Measurements from ENCODE around the gene DOK6.

DOK6 gene

DNA sequence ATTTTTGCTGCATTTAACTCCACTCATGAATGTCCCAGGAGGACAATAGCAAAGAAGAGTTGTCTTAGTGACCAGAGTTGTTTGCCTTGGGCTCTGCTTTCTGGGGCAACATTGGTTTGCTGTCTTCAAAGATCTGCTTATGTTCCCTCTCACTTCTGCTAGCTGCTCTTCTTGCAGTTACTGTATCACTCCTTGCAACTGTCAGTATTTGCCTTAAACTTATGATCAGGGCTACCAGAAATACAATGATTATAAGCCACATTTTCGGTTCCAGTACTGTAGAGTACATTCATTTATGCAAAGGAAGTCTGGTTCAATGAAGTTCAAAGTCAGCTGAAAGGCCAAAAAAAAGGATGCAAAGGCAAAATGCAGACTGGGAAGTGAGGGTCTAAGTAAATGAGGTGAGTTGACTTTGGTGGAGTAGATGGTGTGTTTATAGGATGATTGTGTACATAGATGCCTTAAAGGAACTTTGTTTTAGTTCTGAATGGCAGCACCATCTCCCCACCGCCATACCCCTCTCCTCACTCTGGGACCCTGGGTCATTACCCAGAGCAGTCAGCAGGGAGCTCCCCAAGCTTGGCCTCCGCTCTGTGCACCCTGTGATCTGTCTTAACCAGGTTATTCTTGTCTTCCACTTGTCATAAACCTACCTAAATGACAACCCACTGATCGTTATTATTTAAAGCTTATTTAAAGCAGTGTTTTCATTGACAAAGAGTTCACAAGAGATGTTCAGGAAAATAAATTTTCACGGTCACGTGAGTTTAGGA lies 236.0 kb downstream of the DOK6 start:
- DNase-seq (ENCODE audit: low read depth): no peak
- H3K4me3 ChIP-seq (ENCODE audit: low read length): no peak overlapping the region
- peak; percentile 17 for TF ChIP-seq CTCF (conservative IDR thresholded peaks at IDR 0.05; ENCODE audit: low read depth, low read length)

GRCh38 chr18:69638056-69638455 lies 237.4 kb downstream of the DOK6 start:
- H3K4me3 ChIP-seq (ENCODE audit: low read length): no peak overlapping the region
- no peak for TF ChIP-seq CTCF (conservative IDR thresholded peaks at IDR 0.05; ENCODE audit: low read depth, low read length)

GRCh38 chr18:69647702-69648101 lies 247.0 kb downstream of the DOK6 start:
- TF ChIP-seq CTCF (conservative IDR thresholded peaks at IDR 0.05; ENCODE audit: low read depth, low read length): no peak
- H3K4me3 ChIP-seq (ENCODE audit: low read length): no peak overlapping the region
- DNase-seq (ENCODE audit: low read depth): no peak

More at GRCh38 chr18:69638056-69638455, 237.4 kb downstream of the DOK6 start:
- no peak for DNase-seq (ENCODE audit: low read depth)

DNA sequence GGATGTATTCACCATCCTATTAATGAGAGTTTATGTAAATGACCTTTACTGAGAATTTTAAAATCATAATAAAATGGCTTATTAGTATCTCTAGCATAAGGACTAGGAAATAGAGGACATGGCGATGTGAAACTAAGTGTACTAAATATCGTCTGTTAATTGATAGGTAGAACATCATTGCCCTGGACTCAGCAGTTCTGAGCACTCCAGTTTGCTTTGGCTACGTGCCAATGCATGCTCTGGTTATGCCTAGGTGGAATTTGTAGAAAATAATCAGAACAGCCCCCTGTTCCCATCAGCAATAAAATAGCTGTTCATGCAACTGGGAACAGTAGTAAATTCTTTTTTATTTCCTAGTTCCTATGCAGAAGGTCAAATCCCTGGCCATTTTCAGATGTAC lies 247.8 kb downstream of the DOK6 start:
- no peak for DNase-seq (ENCODE audit: low read depth)
- no peak overlapping the region for H3K4me3 ChIP-seq (ENCODE audit: low read length)
- no peak for TF ChIP-seq CTCF (conservative IDR thresholded peaks at IDR 0.05; ENCODE audit: low read depth, low read length)

DNA sequence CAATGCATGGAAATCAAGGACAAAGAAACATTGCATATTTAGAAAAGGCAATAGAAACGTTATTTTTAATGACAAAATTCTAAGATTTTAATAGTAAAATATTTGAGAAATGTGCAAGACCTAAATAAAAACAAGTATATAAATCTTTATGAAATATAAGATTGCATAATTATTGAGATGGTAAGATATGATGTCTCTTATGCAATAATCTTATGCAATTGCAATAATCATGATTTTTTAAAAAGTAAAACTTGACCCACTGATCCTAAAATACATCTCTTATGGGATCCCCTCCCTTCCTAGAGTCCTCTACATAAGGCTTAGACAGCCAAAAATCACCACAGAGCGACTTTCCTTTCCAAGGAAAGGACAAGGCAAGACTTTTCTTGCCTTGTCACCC lies 249.0 kb downstream of the DOK6 start:
- TF ChIP-seq CTCF (conservative IDR thresholded peaks at IDR 0.05; ENCODE audit: low read depth, low read length): no peak
- no peak for DNase-seq (ENCODE audit: low read depth)
- no peak overlapping the region for H3K4me3 ChIP-seq (ENCODE audit: low read length)

GRCh38 chr18:69651243-69651642 lies 250.6 kb downstream of the DOK6 start:
- DNase-seq (ENCODE audit: low read depth): no peak
- TF ChIP-seq CTCF (conservative IDR thresholded peaks at IDR 0.05; ENCODE audit: low read depth, low read length): no peak
- H3K4me3 ChIP-seq (ENCODE audit: low read length): no peak overlapping the region

DNA sequence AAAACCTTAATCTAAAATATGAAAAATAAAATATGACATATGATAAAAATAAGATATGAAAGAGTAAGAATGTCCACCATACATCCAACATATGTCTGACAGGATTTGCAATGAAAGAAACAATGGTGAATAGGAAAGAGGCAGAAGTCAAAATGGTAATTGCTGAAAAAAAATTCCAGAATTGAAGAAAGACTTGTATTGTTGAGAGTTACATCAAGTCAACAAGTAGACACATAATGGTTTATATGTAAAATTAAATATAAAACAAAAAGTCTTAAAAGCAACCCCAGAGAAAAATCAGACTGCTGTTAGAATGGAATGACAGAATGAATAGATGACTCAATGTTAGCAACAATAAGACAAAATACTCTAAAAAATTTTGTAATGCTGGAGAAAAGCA lies 255.1 kb downstream of the DOK6 start:
- H3K4me3 ChIP-seq (ENCODE audit: low read length): no peak overlapping the region
- no peak for DNase-seq (ENCODE audit: low read depth)
- TF ChIP-seq CTCF (conservative IDR thresholded peaks at IDR 0.05; ENCODE audit: low read depth, low read length): no peak

All from retinal pigment epithelial cell (primary cell).